GM23338 (cell line): ENCODE measurements around the gene ICAM4. TPM values are rescaled to one million over a fixed set of nuclear protein-coding genes. Genes with fewer than 3 reads are reported as not detected.
A peak's percentile ranks its signal among the peaks of the same experiment; 100 is the strongest.

ENCODE experiments used
- ATAC-seq: fragments of 200-7000 bp; cut with Tn5 transposase; 3 replicates; pipeline ENCODE4 v1.9.1; 2020
- DNase-seq: peaks from one replicate; pipeline ENCODE4 v3.0.0-alpha.2; 2015; ENCODE audit warnings: low spot score
- H2AFZ ChIP-seq: fragments of 200-600 bp; sonication (generic); 2 replicates; pipeline ENCODE4 v1.8.0; 2016; ENCODE audit warnings: antibody characterized with exemption, mild to moderate bottlenecking, moderate library complexity
- H3F3A ChIP-seq: fragments of 200-600 bp; sonication (generic); replicated peaks from 2 replicates; pipeline ENCODE4 v1.8.0; 2017; ENCODE audit warnings: antibody characterized with exemption, mixed run types, low read depth
- H3K27ac ChIP-seq: fragments of 200-600 bp; sonication (generic); 2 replicates; pipeline ENCODE4 v1.6.1; 2016; ENCODE audit warnings: low read depth
- H3K27me3 ChIP-seq: fragments of 200-600 bp; sonication (generic); 2 replicates; pipeline ENCODE4 v1.8.0; 2016; ENCODE audit warnings: mild to moderate bottlenecking, mixed run types, moderate library complexity; ENCODE audit not compliant: insufficient read depth
- H3K36me3 ChIP-seq: fragments of 200-600 bp; sonication (generic); 2 replicates; pipeline ENCODE4 v1.8.0; 2016; ENCODE audit warnings: mild to moderate bottlenecking; ENCODE audit not compliant: insufficient read depth
- H3K4me1 ChIP-seq: fragments of 200-600 bp; sonication (generic); 2 replicates; pipeline ENCODE4 v1.8.0; 2016; ENCODE audit warnings: mild to moderate bottlenecking, moderate library complexity; ENCODE audit not compliant: insufficient read depth
- H3K4me2 ChIP-seq: fragments of 200-600 bp; sonication (generic); 2 replicates; pipeline ENCODE4 v1.7.1; 2017; ENCODE audit warnings: mixed run types
- H3K4me3 ChIP-seq: fragments of 200-600 bp; sonication (generic); 2 replicates; pipeline ENCODE4 v1.6.1; 2016; ENCODE audit warnings: mixed run types
- H3K79me2 ChIP-seq: fragments of 200-600 bp; sonication (generic); replicated peaks from 2 replicates; pipeline ENCODE4 v1.8.0; 2017; ENCODE audit warnings: mild to moderate bottlenecking; ENCODE audit not compliant: insufficient read depth
- H3K9me2 ChIP-seq: fragments of 200-600 bp; sonication (generic); 2 replicates; pipeline ENCODE4 v1.8.0; 2017; ENCODE audit not compliant: insufficient read depth
- H4K20me1 ChIP-seq: fragments of 200-600 bp; sonication (generic); replicated peaks from 2 replicates; pipeline ENCODE4 v1.8.0; 2017; ENCODE audit warnings: mild to moderate bottlenecking; ENCODE audit not compliant: insufficient read depth
- H3K27ac Mint-ChIP-seq: 2 replicates; pipeline ENCODE4 v1.8.0; 2020; ENCODE audit warnings: inconsistent platforms, mild to moderate bottlenecking, moderate library complexity, mixed read lengths
- H3K27me3 Mint-ChIP-seq: 3 replicates; pipeline ENCODE4 v1.8.0; 2022; ENCODE audit warnings: low read depth, mild to moderate bottlenecking, moderate library complexity, mixed read lengths, inconsistent platforms; ENCODE audit not compliant: insufficient read depth, poor library complexity
- H3K36me3 Mint-ChIP-seq: 3 replicates; pipeline ENCODE4 v1.8.0; 2021; ENCODE audit warnings: low read depth, mild to moderate bottlenecking, inconsistent platforms, moderate library complexity, mixed read lengths
- H3K4me1 Mint-ChIP-seq: 3 replicates; pipeline ENCODE4 v1.8.0; 2020; ENCODE audit warnings: mild to moderate bottlenecking, inconsistent platforms, mixed read lengths
- H3K4me3 Mint-ChIP-seq: 3 replicates; pipeline ENCODE4 v1.8.0; 2021; ENCODE audit warnings: moderate library complexity, mild to moderate bottlenecking, inconsistent platforms, mixed read lengths
- H3K9me3 Mint-ChIP-seq: 3 replicates; pipeline ENCODE4 v1.8.0; 2020; ENCODE audit warnings: moderate library complexity, mild to moderate bottlenecking, inconsistent platforms, mixed read lengths
- CREB1 ChIP-seq: fragments of 250-450 bp; sonication (Bioruptor Pico); IDR thresholded peaks from 2 replicates; pipeline ENCODE4 v1.5.0; 2020; ENCODE audit warnings: low read depth, mild to moderate bottlenecking, moderate library complexity
- EZH2 ChIP-seq: fragments of 200-600 bp; sonication (generic); IDR thresholded peaks from one replicate; pipeline ENCODE4 v1.8.0; 2017; ENCODE audit warnings: antibody characterized with exemption, mild to moderate bottlenecking, low read depth; ENCODE audit not compliant: unreplicated experiment
- EZH2phosphoT487 ChIP-seq: fragments of 200-600 bp; sonication (generic); IDR thresholded peaks from one replicate; pipeline ENCODE4 v1.8.1; 2018; ENCODE audit warnings: antibody characterized with exemption; ENCODE audit not compliant: unreplicated experiment
- JUNB ChIP-seq: IDR thresholded peaks from one replicate; pipeline ENCODE4 v1.6.1; 2016; ENCODE audit warnings: antibody characterized with exemption; ENCODE audit not compliant: unreplicated experiment
- NANOG ChIP-seq: IDR thresholded peaks from 2 replicates; pipeline ENCODE4 v1.6.1; 2016; ENCODE audit warnings: antibody characterized with exemption, borderline replicate concordance
- ZNF331 ChIP-seq: fragments of 250-450 bp; sonication (Bioruptor Pico); IDR thresholded peaks from 2 replicates; pipeline ENCODE4 v1.5.0; 2020; ENCODE audit warnings: low read depth, mild to moderate bottlenecking, moderate library complexity
- polyA plus RNA-seq: library from polyadenylated mRNA; unstranded; fragments of >200 nt; fragmentation: Nextera tagmentation; extraction: Ambion mirVana; gene quantifications from 2 replicates; pipeline ENCODE4 v1.2.1, GENCODE V29; 2016
- total RNA-seq: library from RNA; depleted of rRNA; stranded (reverse); fragments of >200 nt; shearing (Covaris generic); gene quantifications from 2 replicates; pipeline ENCODE4 v1.2.3, GENCODE V29; 2014
- TF ChIP-seq, protein P1 (sequence below): IDR thresholded peaks from 2 replicates; pipeline ENCODE4 v1.6.1; 2016; ENCODE audit warnings: antibody characterized with exemption
- TF ChIP-seq, protein P2 (sequence below), 2 experiments: fragments of 200-600 bp in 1 of 2; sonication (generic) in 1 of 2; conservative IDR thresholded peaks; 2 replicates each; pipeline versions ENCODE4 v1.5.1 to v1.6.1; 2016 to 2017; ENCODE audit warnings: antibody characterized with exemption in 2 of 2, low read depth in 2 of 2, mild to moderate bottlenecking in 2 of 2, moderate library complexity in 1 of 2
- TF ChIP-seq, protein P3 (sequence below): IDR thresholded peaks from one replicate; pipeline ENCODE4 v1.6.1; 2018; ENCODE audit warnings: antibody characterized with exemption; ENCODE audit not compliant: unreplicated experiment

Gene ICAM4
- total and polyA plus RNA-seq, 2 experiments from 2014 or later, result 0.81 to 1.0 TPM

DNA sequence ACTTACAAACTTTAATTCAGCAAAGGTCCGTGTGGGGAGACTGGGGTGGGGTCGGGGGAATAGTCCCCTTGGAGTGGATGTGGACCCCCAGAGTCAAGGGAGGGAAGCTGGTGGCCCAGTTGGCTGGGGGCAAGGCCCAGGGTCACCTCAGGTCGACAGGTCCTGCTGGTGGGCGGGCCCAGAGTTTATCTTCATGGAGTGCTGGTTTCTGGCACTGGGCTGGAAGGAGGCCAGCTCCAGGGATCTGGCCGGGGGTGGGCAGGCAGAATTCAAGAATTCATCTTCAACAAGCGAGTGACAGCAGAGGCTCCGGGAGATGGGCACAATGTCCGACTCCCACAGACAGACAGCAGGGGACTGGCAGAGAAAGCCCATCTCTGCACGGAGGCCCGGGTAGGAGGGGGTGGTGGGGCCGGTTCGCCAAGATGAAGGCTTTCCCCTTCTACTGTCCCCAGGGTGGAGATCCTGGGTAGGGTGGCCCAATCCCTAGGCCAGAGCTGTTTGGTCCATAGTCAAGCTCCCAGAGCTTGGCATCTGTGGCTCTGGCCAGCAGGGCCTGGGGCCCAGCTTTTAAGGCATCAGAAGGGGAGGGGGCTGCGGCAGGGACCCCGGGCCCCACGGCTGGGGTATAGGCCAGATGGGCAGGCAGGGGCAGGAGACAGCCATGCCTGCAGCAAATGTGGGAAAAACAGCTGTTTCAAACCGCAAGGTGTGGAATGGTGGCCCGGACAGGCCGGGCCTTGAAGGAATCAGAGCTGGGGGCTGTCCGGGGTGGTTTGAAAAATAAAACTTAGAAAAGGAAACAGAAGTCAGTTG, 29.7 kb downstream of the ICAM4 start:
- DNase-seq (no peak), ATAC-seq (peak; percentile 11)
- peaks cover 13% of the 10 kb centered on the region; the same call in 2 of the 3 replicates for H3K4me1 Mint-ChIP-seq
- no peak for TF ChIP-seq NANOG
- no peak for TF ChIP-seq CREB1 (CRISPR knock-in tag)
- TF ChIP-seq ZNF331 (CRISPR knock-in tag), result no peak
- TF ChIP-seq, protein P1, sequence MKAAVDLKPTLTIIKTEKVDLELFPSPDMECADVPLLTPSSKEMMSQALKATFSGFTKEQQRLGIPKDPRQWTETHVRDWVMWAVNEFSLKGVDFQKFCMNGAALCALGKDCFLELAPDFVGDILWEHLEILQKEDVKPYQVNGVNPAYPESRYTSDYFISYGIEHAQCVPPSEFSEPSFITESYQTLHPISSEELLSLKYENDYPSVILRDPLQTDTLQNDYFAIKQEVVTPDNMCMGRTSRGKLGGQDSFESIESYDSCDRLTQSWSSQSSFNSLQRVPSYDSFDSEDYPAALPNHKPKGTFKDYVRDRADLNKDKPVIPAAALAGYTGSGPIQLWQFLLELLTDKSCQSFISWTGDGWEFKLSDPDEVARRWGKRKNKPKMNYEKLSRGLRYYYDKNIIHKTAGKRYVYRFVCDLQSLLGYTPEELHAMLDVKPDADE, result no peak
- TF ChIP-seq, protein P2, sequence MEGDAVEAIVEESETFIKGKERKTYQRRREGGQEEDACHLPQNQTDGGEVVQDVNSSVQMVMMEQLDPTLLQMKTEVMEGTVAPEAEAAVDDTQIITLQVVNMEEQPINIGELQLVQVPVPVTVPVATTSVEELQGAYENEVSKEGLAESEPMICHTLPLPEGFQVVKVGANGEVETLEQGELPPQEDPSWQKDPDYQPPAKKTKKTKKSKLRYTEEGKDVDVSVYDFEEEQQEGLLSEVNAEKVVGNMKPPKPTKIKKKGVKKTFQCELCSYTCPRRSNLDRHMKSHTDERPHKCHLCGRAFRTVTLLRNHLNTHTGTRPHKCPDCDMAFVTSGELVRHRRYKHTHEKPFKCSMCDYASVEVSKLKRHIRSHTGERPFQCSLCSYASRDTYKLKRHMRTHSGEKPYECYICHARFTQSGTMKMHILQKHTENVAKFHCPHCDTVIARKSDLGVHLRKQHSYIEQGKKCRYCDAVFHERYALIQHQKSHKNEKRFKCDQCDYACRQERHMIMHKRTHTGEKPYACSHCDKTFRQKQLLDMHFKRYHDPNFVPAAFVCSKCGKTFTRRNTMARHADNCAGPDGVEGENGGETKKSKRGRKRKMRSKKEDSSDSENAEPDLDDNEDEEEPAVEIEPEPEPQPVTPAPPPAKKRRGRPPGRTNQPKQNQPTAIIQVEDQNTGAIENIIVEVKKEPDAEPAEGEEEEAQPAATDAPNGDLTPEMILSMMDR (conservative IDR thresholded peaks at IDR 0.05; ENCODE audit: low read depth in 2 of 2), result no peak
- TF ChIP-seq, protein P3, sequence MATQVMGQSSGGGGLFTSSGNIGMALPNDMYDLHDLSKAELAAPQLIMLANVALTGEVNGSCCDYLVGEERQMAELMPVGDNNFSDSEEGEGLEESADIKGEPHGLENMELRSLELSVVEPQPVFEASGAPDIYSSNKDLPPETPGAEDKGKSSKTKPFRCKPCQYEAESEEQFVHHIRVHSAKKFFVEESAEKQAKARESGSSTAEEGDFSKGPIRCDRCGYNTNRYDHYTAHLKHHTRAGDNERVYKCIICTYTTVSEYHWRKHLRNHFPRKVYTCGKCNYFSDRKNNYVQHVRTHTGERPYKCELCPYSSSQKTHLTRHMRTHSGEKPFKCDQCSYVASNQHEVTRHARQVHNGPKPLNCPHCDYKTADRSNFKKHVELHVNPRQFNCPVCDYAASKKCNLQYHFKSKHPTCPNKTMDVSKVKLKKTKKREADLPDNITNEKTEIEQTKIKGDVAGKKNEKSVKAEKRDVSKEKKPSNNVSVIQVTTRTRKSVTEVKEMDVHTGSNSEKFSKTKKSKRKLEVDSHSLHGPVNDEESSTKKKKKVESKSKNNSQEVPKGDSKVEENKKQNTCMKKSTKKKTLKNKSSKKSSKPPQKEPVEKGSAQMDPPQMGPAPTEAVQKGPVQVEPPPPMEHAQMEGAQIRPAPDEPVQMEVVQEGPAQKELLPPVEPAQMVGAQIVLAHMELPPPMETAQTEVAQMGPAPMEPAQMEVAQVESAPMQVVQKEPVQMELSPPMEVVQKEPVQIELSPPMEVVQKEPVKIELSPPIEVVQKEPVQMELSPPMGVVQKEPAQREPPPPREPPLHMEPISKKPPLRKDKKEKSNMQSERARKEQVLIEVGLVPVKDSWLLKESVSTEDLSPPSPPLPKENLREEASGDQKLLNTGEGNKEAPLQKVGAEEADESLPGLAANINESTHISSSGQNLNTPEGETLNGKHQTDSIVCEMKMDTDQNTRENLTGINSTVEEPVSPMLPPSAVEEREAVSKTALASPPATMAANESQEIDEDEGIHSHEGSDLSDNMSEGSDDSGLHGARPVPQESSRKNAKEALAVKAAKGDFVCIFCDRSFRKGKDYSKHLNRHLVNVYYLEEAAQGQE, result no peak
- TF ChIP-seq JUNB, result no peak
- no peak for TF ChIP-seq EZH2
- TF ChIP-seq EZH2phosphoT487, result no peak
- Histone ChIP-seq H3K4me1 (peaks cover 12% of the 10 kb centered on the region; the same call in 1 of the 2 replicates), H3K27ac (peak overlapping the region; percentile 83; the same call in 1 of the 2 replicates), H3K4me2 (peak overlapping the region; percentile 92; the same call in 1 of the 2 replicates), H3K36me3 (peaks cover 3% of the 10 kb centered on the region; the same call in 1 of the 2 replicates), H3K79me2 (peaks cover 6% of the 10 kb centered on the region), H3K9me2 (no peaks in the 10 kb centered on the region), H3K4me3 (peak overlapping the region; percentile 92), H3F3A (peaks cover 12% of the 10 kb centered on the region), H3K27me3 (no peaks in the 10 kb centered on the region), H2AFZ (no peak overlapping the region), H4K20me1 (peaks cover 3% of the 10 kb centered on the region; the same call in 1 of the 2 replicates)
- H3K4me3 Mint-ChIP-seq, result peak overlapping the region; percentile 94
- no peaks in the 10 kb centered on the region for H3K9me3 Mint-ChIP-seq
- peak overlapping the region; percentile 78 for H3K27ac Mint-ChIP-seq
- peaks cover 32% of the 10 kb centered on the region for H3K36me3 Mint-ChIP-seq
- peaks cover 12% of the 10 kb centered on the region for H3K27me3 Mint-ChIP-seq
